ENCODE measurements around the gene MFAP4. TPM values are rescaled to one million over a fixed set of nuclear protein-coding genes. Genes with fewer than 3 reads are reported as not detected.

MFAP4 gene
- total RNA-seq, 1 donor from 2014 or later: 85.8 TPM

- H3K27ac Mint-ChIP-seq (ENCODE audit: unreplicated experiment): no peak overlapping the region
- H3K27me3 Mint-ChIP-seq (ENCODE audit: unreplicated experiment): peaks cover 3% of the 10 kb centered on the region
- no peaks in the 10 kb centered on the region for H3K9me3 Mint-ChIP-seq (ENCODE audit: unreplicated experiment)
- H3K4me1 Mint-ChIP-seq (ENCODE audit: unreplicated experiment): peaks cover 7% of the 10 kb centered on the region
- no peak for DNase-seq (ENCODE audit: extremely low spot score, unreplicated experiment)
- TF ChIP-seq, protein P1, sequence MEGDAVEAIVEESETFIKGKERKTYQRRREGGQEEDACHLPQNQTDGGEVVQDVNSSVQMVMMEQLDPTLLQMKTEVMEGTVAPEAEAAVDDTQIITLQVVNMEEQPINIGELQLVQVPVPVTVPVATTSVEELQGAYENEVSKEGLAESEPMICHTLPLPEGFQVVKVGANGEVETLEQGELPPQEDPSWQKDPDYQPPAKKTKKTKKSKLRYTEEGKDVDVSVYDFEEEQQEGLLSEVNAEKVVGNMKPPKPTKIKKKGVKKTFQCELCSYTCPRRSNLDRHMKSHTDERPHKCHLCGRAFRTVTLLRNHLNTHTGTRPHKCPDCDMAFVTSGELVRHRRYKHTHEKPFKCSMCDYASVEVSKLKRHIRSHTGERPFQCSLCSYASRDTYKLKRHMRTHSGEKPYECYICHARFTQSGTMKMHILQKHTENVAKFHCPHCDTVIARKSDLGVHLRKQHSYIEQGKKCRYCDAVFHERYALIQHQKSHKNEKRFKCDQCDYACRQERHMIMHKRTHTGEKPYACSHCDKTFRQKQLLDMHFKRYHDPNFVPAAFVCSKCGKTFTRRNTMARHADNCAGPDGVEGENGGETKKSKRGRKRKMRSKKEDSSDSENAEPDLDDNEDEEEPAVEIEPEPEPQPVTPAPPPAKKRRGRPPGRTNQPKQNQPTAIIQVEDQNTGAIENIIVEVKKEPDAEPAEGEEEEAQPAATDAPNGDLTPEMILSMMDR (IDR thresholded peaks at IDR 0.05): no peak
- H3K4me3 Mint-ChIP-seq (ENCODE audit: unreplicated experiment): no peak overlapping the region
- H3K36me3 Mint-ChIP-seq (ENCODE audit: unreplicated experiment): no peaks in the 10 kb centered on the region
These were observed 22.1 kb upstream of the MFAP4 start for GRCh38 chr17:19409066-19409465.

DNA sequence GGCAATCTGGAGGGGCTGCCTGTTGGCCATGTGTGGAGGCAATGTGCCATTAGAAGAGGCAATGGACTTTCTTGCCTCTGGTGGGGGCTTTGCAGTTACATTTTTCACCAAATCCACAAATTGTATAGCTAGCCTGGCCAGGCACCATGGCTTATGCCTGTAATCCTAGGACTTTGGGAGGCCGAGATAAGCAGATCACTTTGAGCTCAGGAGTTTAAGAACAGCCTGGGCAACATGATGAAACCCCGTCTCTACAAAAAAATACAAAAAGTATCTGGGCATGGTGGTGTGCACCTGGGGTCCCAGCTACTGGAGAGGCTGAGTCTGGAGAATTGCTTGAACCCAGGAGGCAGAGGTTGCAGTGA lies 21.3 kb upstream of the MFAP4 start:
- H3K4me1 Mint-ChIP-seq (ENCODE audit: unreplicated experiment): peaks cover 7% of the 10 kb centered on the region
- no peak overlapping the region for H3K27ac Mint-ChIP-seq (ENCODE audit: unreplicated experiment)
- no peaks in the 10 kb centered on the region for H3K36me3 Mint-ChIP-seq (ENCODE audit: unreplicated experiment)
- TF ChIP-seq, protein P1 (IDR thresholded peaks at IDR 0.05): no peak
- no peaks in the 10 kb centered on the region for H3K9me3 Mint-ChIP-seq (ENCODE audit: unreplicated experiment)
- H3K27me3 Mint-ChIP-seq (ENCODE audit: unreplicated experiment): peaks cover 3% of the 10 kb centered on the region
- no peak for DNase-seq (ENCODE audit: extremely low spot score, unreplicated experiment)
- no peak overlapping the region for H3K4me3 Mint-ChIP-seq (ENCODE audit: unreplicated experiment)

GRCh38 chr17:19407601-19408345 lies 20.8 kb upstream of the MFAP4 start:
- H3K4me3 Mint-ChIP-seq (ENCODE audit: unreplicated experiment): no peak overlapping the region
- H3K27me3 Mint-ChIP-seq (ENCODE audit: unreplicated experiment): peaks cover 3% of the 10 kb centered on the region
- H3K27ac Mint-ChIP-seq (ENCODE audit: unreplicated experiment): no peak overlapping the region
- no peaks in the 10 kb centered on the region for H3K9me3 Mint-ChIP-seq (ENCODE audit: unreplicated experiment)
- no peaks in the 10 kb centered on the region for H3K36me3 Mint-ChIP-seq (ENCODE audit: unreplicated experiment)
- H3K4me1 Mint-ChIP-seq (ENCODE audit: unreplicated experiment): peaks cover 7% of the 10 kb centered on the region
- TF ChIP-seq, protein P1 (IDR thresholded peaks at IDR 0.05): no peak
- no peak for DNase-seq (ENCODE audit: extremely low spot score, unreplicated experiment)

DNA sequence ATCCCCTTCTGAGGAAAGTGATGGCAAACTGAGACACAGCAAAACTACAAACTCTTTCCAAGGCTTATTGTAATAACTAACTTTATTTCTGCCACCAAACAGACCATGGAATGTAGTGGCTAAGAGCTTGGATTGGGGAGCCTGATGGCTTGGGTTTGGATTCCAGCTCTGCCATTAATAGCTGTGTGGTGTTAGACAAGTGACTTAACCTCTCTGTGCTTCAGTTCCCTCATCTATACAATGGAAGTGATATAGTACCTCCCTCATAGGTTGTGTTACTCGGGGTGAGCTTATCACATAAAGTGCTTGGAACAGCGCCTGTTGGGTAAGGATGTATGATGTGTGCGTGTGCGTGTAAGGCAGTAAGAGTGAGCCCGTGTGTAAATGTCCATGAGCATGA lies 18.1 kb upstream of the MFAP4 start:
- Mint-ChIP-seq H3K4me3 (ENCODE audit: unreplicated experiment) (no peak overlapping the region), H3K9me3 (ENCODE audit: unreplicated experiment) (no peaks in the 10 kb centered on the region), H3K27ac (ENCODE audit: unreplicated experiment) (no peak overlapping the region), H3K4me1 (ENCODE audit: unreplicated experiment) (peaks cover 6% of the 10 kb centered on the region), H3K36me3 (ENCODE audit: unreplicated experiment) (no peaks in the 10 kb centered on the region), H3K27me3 (ENCODE audit: unreplicated experiment) (peaks cover 4% of the 10 kb centered on the region)
- TF ChIP-seq, protein P1 (IDR thresholded peaks at IDR 0.05): no peak
- DNase-seq (ENCODE audit: extremely low spot score, unreplicated experiment): no peak

DNA sequence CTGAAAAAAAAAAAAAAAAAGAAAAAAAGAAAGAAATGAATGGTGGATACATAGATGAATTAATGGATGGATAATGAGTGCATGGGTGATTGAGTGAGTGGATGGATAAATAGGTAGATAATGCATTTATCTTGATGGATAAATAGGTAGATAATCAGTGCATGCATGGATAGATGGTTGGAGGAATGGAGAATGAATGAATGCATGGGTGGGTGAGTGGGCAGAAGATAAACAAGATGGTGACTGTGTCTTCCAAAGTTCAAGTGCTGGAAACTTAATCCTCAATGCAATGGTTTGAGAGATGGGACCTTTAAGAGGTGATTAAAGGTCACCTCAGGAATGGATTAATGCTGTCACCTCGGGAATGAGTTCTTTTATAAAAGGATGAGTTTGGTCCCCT lies 17.3 kb upstream of the MFAP4 start:
- Mint-ChIP-seq H3K4me3 (ENCODE audit: unreplicated experiment) (no peak overlapping the region), H3K9me3 (ENCODE audit: unreplicated experiment) (no peaks in the 10 kb centered on the region), H3K36me3 (ENCODE audit: unreplicated experiment) (no peaks in the 10 kb centered on the region), H3K27me3 (ENCODE audit: unreplicated experiment) (peaks cover 4% of the 10 kb centered on the region), H3K4me1 (ENCODE audit: unreplicated experiment) (no peaks in the 10 kb centered on the region), H3K27ac (ENCODE audit: unreplicated experiment) (no peak overlapping the region)
- TF ChIP-seq, protein P1 (IDR thresholded peaks at IDR 0.05): no peak
- DNase-seq (ENCODE audit: extremely low spot score, unreplicated experiment): no peak
